NCI-H2081 treated with DMSO at 0.1 percent for 48 hours (cell line): ENCODE results near the gene XPR1.

Source experiments
- DNase-seq: peaks from one replicate; lab custom pipeline; 2025; lab: John Stamatoyannopoulos, UW

Gene XPR1

GRCh38 chr1:180615493-180616290 is 16.1 kb upstream of the XPR1 start:
- DNase-seq = no peak

GRCh38 chr1:180616439-180616838 is 15.4 kb upstream of the XPR1 start:
- DNase-seq = no peak

- DNase-seq = no peak
Measured at GRCh38 chr1:180617774-180618395, 13.9 kb upstream of the XPR1 start.

DNA sequence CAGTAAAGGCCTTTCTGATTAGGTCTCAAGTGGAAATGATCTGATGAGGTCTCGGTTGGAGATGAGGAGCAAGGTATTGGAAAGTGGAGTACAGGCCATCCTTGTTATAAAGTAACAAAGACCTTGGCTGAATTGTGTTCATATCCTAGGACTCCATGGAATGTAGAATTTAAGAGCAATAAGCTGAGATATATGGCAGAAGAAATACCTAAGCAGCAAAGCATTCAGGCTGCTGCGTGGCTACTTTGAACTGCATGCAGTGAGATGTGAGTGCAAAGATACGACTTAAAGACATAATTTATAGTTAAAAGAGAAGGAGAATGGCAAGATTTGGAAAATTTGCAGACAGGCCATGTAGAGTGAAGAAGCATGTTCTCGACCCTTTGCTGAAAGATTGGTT is 11.2 kb upstream of the XPR1 start:
- DNase-seq = no peak

GRCh38 chr1:180622658-180623508 is 8.9 kb upstream of the XPR1 start:
- DNase-seq = no peak

GRCh38 chr1:180623579-180624347 is 8.1 kb upstream of the XPR1 start:
- DNase-seq = no peak

GRCh38 chr1:180626711-180627110 is 5.1 kb upstream of the XPR1 start:
- no peak for DNase-seq

DNA sequence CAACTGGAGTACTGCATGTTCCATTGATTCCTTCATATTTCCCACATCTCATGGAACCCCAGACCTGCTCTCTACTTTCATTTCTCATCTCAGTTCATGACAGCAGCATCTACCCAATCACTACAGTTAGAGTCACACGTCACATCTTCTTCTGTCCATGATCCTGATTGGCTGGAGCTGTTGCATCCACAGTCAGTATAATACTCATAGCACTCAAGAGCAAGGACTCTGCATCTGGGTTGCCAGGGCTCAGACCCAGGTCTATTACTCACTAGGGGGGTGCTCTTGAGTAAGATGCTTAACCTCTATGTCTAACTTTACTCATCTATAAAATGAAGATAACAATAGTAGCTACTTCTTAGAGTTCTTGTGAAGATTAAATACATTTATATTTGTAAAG is 4.4 kb upstream of the XPR1 start:
- no peak for DNase-seq

DNA sequence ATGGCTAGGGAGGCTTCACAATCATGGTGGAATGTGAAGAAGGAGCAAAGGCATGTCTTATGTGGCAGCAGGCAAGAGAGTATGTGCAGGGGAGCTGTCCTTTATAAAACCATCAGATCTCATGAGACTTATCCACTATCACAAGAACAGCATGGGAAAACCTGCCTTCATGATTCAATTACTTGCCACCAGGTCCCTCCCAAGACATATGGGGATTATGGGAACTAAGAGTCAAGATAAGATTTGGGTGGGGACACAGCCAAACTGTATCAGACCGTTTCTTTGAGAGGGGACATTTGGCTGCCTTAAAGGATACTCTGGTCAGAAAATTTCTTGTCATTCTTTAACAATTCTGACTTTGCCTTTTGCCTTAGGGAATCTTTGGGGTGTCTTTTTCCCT is 3.2 kb upstream of the XPR1 start:
- DNase-seq = no peak

DNA sequence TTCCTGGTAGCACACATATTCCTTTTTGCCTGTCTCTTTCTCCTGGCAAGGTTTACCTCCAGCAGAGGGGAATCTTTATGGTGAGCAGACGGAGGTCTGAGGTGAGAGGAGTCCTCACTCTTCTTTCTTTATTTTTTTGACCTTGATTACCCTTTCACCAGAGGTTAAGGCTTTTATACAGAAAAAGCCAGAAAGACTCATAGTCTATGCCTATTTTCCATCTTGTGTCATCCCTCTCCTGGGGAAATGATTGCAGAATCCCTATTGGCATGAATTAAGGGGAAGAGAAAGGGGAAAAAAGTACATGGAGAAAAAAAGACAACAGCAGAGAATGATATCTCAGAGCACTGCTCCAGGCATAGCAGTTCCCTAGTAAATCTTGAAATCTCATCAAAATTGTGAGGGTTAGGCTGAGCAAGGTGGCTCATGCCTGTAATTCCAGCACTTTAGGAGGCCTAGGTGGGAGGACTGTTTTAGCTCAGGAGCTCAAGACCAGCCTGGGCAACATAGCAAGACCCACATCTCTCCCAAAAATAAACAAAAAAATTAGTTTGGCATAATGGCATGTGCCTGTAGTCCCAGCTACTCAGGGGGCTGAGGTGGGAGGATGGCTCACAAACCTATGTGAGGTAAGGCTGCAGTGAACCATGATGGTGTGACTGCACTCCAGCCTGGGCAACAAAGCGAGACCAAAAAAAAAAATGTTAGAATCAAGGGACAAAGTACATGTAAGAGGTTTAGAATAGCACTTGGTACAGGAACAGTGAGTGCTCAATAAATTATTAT is 1.2 kb upstream of the XPR1 start:
- DNase-seq = no peak

GRCh38 chr1:180631194-180631765 is 542 bp upstream of the XPR1 start:
- DNase-seq = no peak

GRCh38 chr1:180632326-180633056 is 669 bp downstream of the XPR1 start:
- no peak for DNase-seq

GRCh38 chr1:180633057-180634056 is 1.5 kb downstream of the XPR1 start:
- DNase-seq = no peak

GRCh38 chr1:180636138-180636537 is 4.3 kb downstream of the XPR1 start:
- DNase-seq = no peak

DNA sequence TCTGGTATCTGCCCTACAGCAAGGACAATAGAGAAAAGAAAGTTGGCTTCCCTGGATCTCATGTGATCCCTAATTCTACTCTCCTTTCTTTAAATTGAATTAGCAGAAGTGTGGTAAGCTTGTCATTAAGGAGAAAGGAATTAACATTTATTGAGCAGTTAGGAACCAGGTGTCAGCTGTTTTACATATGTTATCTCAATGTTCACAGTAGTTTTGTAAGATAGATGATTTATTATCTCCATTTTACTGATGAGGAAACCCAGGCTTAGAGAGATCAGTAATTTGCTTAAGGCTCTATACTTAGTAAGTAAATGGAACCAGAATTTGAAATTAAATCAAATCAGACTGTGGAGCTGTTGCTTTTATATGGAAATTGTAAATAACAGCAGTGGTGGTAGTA is 8.0 kb downstream of the XPR1 start:
- no peak for DNase-seq

DNA sequence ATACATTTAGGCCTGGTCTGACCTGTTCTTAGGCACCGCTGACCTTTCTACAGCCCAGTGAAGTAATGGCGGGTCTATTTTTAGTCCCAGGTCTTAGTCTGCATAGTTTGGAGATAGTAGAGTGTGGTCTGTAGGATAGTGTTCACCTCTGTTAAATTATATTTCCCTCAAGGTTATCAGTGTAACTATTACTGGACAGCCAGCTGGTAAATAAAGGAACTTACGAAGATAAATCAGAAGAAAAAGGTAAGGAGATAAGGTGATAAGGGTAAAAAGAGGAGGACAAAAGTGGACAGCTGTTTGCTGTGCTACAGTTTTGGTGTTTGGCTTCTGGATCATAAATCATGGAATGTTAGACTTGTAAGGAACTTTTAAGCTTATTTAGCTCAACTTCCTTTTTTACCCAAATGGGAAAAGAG is 8.7 kb downstream of the XPR1 start:
- DNase-seq = no peak

DNA sequence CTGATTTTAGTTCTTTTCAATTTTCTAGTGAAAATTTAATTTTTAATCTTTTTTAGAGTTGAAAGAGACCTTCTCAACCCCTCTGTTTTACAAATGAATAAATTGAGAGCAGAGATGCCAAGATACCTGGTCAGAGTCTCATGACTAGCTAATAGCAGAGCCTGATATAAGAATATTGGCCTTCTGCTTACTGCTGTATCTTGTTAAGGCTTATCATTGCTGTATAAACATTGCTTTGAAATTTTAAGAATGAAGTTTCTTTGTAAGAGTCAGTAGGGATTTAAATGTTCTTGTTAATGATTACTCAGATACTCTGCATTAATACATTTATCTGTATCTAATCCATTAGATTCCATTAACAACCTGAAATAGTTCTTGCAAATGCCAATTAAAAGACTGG is 9.8 kb downstream of the XPR1 start:
- no peak for DNase-seq

GRCh38 chr1:180642781-180643180 is 11.0 kb downstream of the XPR1 start:
- DNase-seq = no peak

DNA sequence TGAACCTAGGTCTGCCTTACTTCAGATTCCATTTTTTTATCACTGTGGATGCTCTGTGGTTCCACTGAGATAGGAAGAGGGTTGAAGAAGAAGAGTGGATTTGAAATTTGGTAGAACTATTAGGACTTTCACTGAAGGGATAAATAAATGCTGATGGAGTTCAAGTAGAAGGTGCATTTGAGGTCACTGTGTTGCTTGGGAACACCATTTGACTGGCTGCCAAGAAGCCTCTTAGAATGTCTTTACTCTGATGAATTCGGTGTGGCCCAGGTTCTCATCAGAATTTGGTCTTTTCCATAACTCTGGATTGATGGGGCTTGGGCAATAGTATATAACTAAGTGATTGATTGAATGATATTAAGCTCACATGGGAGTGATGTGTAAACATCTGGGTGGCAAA is 11.9 kb downstream of the XPR1 start:
- no peak for DNase-seq
